Measurements from ENCODE around the gene CLPTM1.

- TF ChIP-seq SIN3A (IDR thresholded peaks at IDR 0.05; ENCODE audit: borderline replicate concordance, insufficient read depth, low read length) (no peak), REST (IDR thresholded peaks at IDR 0.05; ENCODE audit: insufficient read depth in 1 of 2, low read depth in 2 of 2, low read length in 2 of 2) (no peak), TAF1 (IDR thresholded peaks at IDR 0.05; ENCODE audit: borderline replicate concordance, insufficient read depth, low read length) (no peak), FOXP2 (optimal IDR thresholded peaks at IDR 0.05; ENCODE audit: borderline replicate concordance, extremely low read depth, extremely low read length, insufficient read depth) (no peak), POLR2AphosphoS5 (IDR thresholded peaks at IDR 0.05; ENCODE audit: low read depth, low read length) (no peak)
These were observed 33.8 kb downstream of the CLPTM1 start for GRCh38 chr19:44988896-44989556.
